Astrocyte of the hippocampus (primary cell): ENCODE results near the gene RPRD1B.
"Not testable (repeated sequence)": the region's sequence is repeated elsewhere in the genome, so short reads cannot be mapped to it uniquely, and the experiment has no call there.

Experiments
- DNase-seq: peaks from one replicate; pipeline ENCODE4 v3.0.0; 2011; ENCODE audit warnings: low read depth, low spot score

The RPRD1B gene

GRCh38 chr20:38073307-38074071, 39.9 kb downstream of the RPRD1B start:
- peak; percentile 87 for DNase-seq

GRCh38 chr20:38075161-38075998, 41.8 kb downstream of the RPRD1B start:
- DNase-seq, result no peak

GRCh38 chr20:38076548-38076947, 43.0 kb downstream of the RPRD1B start:
- no peak for DNase-seq

- no peak for DNase-seq
These were observed 44.5 kb downstream of the RPRD1B start for GRCh38 chr20:38078084-38078483.

- DNase-seq, result no peak
These were observed 45.8 kb downstream of the RPRD1B start for GRCh38 chr20:38079353-38079752.

- DNase-seq, result no peak
These were observed 48.0 kb downstream of the RPRD1B start for GRCh38 chr20:38081575-38081974.

- no peak for DNase-seq
These were observed 49.3 kb downstream of the RPRD1B start for GRCh38 chr20:38082894-38083293.

- DNase-seq, result no peak
These were observed 49.9 kb downstream of the RPRD1B start for GRCh38 chr20:38083338-38084048.

- DNase-seq, result peak; percentile 65
These were observed 50.9 kb downstream of the RPRD1B start for GRCh38 chr20:38084425-38084951.

GRCh38 chr20:38085026-38085425, 51.5 kb downstream of the RPRD1B start:
- no peak for DNase-seq

- DNase-seq, result no peak
These were observed 56.0 kb downstream of the RPRD1B start for GRCh38 chr20:38089500-38089899.

GRCh38 chr20:38090061-38090460, 56.5 kb downstream of the RPRD1B start:
- no peak for DNase-seq

GRCh38 chr20:38091441-38092216, 58.1 kb downstream of the RPRD1B start:
- no peak for DNase-seq

GRCh38 chr20:38092260-38092857, 58.8 kb downstream of the RPRD1B start:
- DNase-seq, result peak; percentile 21

GRCh38 chr20:38092915-38093314, 59.4 kb downstream of the RPRD1B start:
- DNase-seq, result no peak

GRCh38 chr20:38093641-38094077, 60.1 kb downstream of the RPRD1B start:
- DNase-seq, result no peak

GRCh38 chr20:38094373-38094891, 60.9 kb downstream of the RPRD1B start:
- DNase-seq, result no peak

GRCh38 chr20:38095017-38095686, 61.6 kb downstream of the RPRD1B start:
- DNase-seq, result no peak

GRCh38 chr20:38098952-38099351, 65.4 kb downstream of the RPRD1B start:
- no peak for DNase-seq

GRCh38 chr20:38102206-38102605, 68.7 kb downstream of the RPRD1B start:
- not testable (repeated sequence) for DNase-seq
